NOMO-1 treated with dmso at 0.1 percent for 144 hours (cell line): Measurements from ENCODE around the gene MACROD2.
"Not testable (repeated sequence)": the region's sequence is repeated elsewhere in the genome, so short reads cannot be mapped to it uniquely, and the experiment has no call there.

ENCODE experiments used
- DNase-seq: peaks from one replicate; lab custom pipeline; 2025; ENCODE audit not compliant: unreplicated experiment; lab: John Stamatoyannopoulos, UW

The MACROD2 gene

GRCh38 chr20:15528391-15529111 lies 1533.2 kb downstream of the MACROD2 start:
- no peak for DNase-seq

- DNase-seq = no peak
Observed at GRCh38 chr20:15535863-15536262, 1540.5 kb downstream of the MACROD2 start.

- DNase-seq = not testable (repeated sequence)
Observed at GRCh38 chr20:15537200-15537599, 1541.9 kb downstream of the MACROD2 start.

GRCh38 chr20:15542655-15543054 lies 1547.3 kb downstream of the MACROD2 start:
- no peak for DNase-seq

- no peak for DNase-seq
Observed at GRCh38 chr20:15544742-15545141, 1549.4 kb downstream of the MACROD2 start.

- no peak for DNase-seq
Observed at GRCh38 chr20:15546525-15547023, 1551.3 kb downstream of the MACROD2 start.

GRCh38 chr20:15547119-15547518 lies 1551.8 kb downstream of the MACROD2 start:
- no peak for DNase-seq

GRCh38 chr20:15550116-15550870 lies 1555.0 kb downstream of the MACROD2 start:
- no peak for DNase-seq

- DNase-seq = no peak
Observed at GRCh38 chr20:15555913-15556312, 1560.6 kb downstream of the MACROD2 start.

- DNase-seq = no peak
Observed at GRCh38 chr20:15556869-15557268, 1561.6 kb downstream of the MACROD2 start.

- no peak for DNase-seq
Observed at GRCh38 chr20:15561070-15561569, 1565.8 kb downstream of the MACROD2 start.

GRCh38 chr20:15561707-15562404 lies 1566.5 kb downstream of the MACROD2 start:
- DNase-seq = no peak

- DNase-seq = no peak
Observed at GRCh38 chr20:15563836-15564235, 1568.5 kb downstream of the MACROD2 start.

GRCh38 chr20:15564981-15565380 lies 1569.7 kb downstream of the MACROD2 start:
- peak; percentile 59 for DNase-seq

GRCh38 chr20:15565786-15566185 lies 1570.5 kb downstream of the MACROD2 start:
- no peak for DNase-seq

GRCh38 chr20:15567219-15567618 lies 1571.9 kb downstream of the MACROD2 start:
- no peak for DNase-seq

GRCh38 chr20:15570156-15570555 lies 1574.8 kb downstream of the MACROD2 start:
- no peak for DNase-seq

- DNase-seq = no peak
Observed at GRCh38 chr20:15571056-15571455, 1575.7 kb downstream of the MACROD2 start.

GRCh38 chr20:15575255-15575654 lies 1579.9 kb downstream of the MACROD2 start:
- DNase-seq = no peak

- DNase-seq = no peak
Observed at GRCh38 chr20:15576411-15576810, 1581.1 kb downstream of the MACROD2 start.

- no peak for DNase-seq
Observed at GRCh38 chr20:15578113-15578512, 1582.8 kb downstream of the MACROD2 start.
